Spinal cord (tissue), 10 donors: ENCODE data around the gene CSF2RB. TPM values are rescaled to one million over a fixed set of nuclear protein-coding genes. Genes with fewer than 3 reads are reported as not detected.

ENCODE experiments used
- DNase-seq, 6 donors: peaks; one replicate each; pipeline versions ENCODE4 v3.0.0 to v3.0.0-alpha.2; 2013 to 2015; ENCODE audit warnings: low spot score in 6 of 6, low read depth in 4 of 6
- H3K27ac ChIP-seq: one replicate; pipeline ENCODE4 v1.5.1; 2013; ENCODE audit warnings: low read depth, low read length, control low read depth
- H3K27me3 ChIP-seq: one replicate; pipeline ENCODE4 v1.6.1; 2013; ENCODE audit warnings: low read length; ENCODE audit not compliant: control insufficient read depth, insufficient read depth
- H3K36me3 ChIP-seq: one replicate; pipeline ENCODE4 v1.6.1; 2013; ENCODE audit warnings: low read length; ENCODE audit not compliant: control insufficient read depth, insufficient read depth
- H3K4me1 ChIP-seq: one replicate; pipeline ENCODE4 v1.6.1; 2013; ENCODE audit warnings: low read length; ENCODE audit not compliant: control insufficient read depth, insufficient read depth
- H3K4me3 ChIP-seq: one replicate; pipeline ENCODE4 v1.5.1; 2013; ENCODE audit warnings: low read depth, low read length, control low read depth
- H3K9me3 ChIP-seq: one replicate; pipeline ENCODE4 v1.6.1; 2013; ENCODE audit warnings: low read length; ENCODE audit not compliant: control insufficient read depth, insufficient read depth
- WGBS: methylation state at CpG from one replicate; pipeline ENCODE4 v1.1.5; 2013; ENCODE audit warnings: missing lambda C conversion rate; ENCODE audit not compliant: insufficient coverage; 5-methylcytosine and 5-hydroxymethylcytosine counted together
- polyA plus RNA-seq, 2 donors: library from polyadenylated mRNA; unstranded; fragments of 120-200 nt; gene quantifications; one replicate each; pipeline ENCODE4 v1.2.1, GENCODE V29; 2013; ENCODE audit not compliant: insufficient read length in 2 of 2
- total RNA-seq, 2 donors: library from RNA; depleted of rRNA in 1 of 2; stranded (reverse); fragments of 120-200 nt in 1 of 2; fragments of >200 nt in 1 of 2; gene quantifications; one replicate each; pipeline versions ENCODE4 v1.2.3 to v1.2.4, GENCODE V29; 2013 to 2014
- donor health status: healthy.

CSF2RB gene
- total and polyA plus RNA-seq, 4 donors, result 1.3 to 3.1 (median 1.8) TPM

DNA sequence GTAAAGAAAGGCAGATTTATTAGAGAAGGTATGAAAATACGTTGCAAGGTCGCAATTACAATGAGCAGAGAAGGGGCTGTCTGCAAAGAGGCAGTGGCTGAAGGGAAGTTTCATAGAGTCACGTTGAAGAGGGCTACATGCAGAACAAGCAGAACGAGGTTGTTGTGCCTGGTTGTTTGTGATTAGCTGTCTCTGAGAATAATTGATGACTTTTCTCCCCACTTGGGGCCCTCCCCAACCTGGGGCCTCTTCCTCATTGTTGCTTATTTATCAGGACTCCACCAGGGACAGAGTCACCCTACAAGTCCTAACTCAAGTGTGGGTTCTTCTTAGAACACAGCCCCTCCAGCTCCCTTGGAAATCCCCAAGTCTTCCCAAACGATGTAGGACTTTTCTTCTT is 29.1 kb downstream of the CSF2RB start:
- Histone ChIP-seq H3K27ac (no peak overlapping the region), H3K4me1 (no peaks in the 10 kb centered on the region), H3K9me3 (no peaks in the 10 kb centered on the region), H3K27me3 (no peaks in the 10 kb centered on the region), H3K36me3 (no peaks in the 10 kb centered on the region), H3K4me3 (no peak overlapping the region)
- WGBS, result 81% methylated on average over 3 of the region's 5 CpGs
- no peak for DNase-seq

DNA sequence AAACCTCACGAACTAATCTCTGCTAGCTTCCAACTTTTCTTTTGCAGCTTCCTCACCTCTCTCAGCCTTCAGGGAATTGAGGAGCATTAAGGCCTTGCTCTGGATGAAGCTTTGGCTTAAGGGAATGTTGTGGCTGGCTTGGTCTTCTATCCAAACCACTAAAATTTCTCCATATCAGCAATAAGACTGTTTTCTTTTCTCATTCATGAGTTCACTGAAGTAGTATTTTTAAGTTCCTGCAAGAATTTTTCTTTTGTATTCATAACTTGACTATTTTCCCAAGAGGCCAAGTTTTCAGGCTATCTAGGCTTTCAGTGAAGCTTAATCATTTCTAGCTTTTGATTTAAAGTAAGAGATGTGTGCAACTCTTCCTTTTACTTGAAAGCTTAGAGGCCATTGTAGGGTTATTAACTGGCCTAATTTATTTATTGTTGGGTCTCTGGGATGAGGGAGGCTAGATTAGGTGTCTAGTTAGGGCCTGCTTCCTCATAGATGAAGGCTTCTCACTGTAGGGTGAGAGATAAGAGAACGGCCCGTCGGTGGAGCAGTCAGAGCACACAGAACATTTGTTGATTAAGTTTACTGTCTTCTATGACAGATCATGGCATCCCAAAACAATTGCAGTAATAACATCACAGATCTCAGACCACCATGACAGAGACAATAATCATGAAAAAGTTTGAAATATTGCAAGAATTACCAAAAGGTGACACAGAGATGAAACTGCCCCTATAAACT is 33.2 kb downstream of the CSF2RB start:
- no peak for DNase-seq
- WGBS, result no CpG with 5 or more reads among the region's 4 CpGs
- no peaks in the 10 kb centered on the region for H3K27me3 ChIP-seq
- H3K4me1 ChIP-seq, result no peaks in the 10 kb centered on the region
- no peak overlapping the region for H3K4me3 ChIP-seq
- H3K9me3 ChIP-seq, result no peaks in the 10 kb centered on the region
- H3K27ac ChIP-seq, result no peak overlapping the region
- no peaks in the 10 kb centered on the region for H3K36me3 ChIP-seq

- Histone ChIP-seq H3K27me3 (no peaks in the 10 kb centered on the region), H3K4me3 (no peak overlapping the region), H3K36me3 (no peaks in the 10 kb centered on the region), H3K27ac (no peak overlapping the region), H3K9me3 (no peaks in the 10 kb centered on the region), H3K4me1 (no peaks in the 10 kb centered on the region)
- 95% methylated on average over 3 of the region's 9 CpGs for WGBS
- DNase-seq, result no peak
Measured at GRCh38 chr22:36948273-36949225, 35.1 kb downstream of the CSF2RB start.

DNA sequence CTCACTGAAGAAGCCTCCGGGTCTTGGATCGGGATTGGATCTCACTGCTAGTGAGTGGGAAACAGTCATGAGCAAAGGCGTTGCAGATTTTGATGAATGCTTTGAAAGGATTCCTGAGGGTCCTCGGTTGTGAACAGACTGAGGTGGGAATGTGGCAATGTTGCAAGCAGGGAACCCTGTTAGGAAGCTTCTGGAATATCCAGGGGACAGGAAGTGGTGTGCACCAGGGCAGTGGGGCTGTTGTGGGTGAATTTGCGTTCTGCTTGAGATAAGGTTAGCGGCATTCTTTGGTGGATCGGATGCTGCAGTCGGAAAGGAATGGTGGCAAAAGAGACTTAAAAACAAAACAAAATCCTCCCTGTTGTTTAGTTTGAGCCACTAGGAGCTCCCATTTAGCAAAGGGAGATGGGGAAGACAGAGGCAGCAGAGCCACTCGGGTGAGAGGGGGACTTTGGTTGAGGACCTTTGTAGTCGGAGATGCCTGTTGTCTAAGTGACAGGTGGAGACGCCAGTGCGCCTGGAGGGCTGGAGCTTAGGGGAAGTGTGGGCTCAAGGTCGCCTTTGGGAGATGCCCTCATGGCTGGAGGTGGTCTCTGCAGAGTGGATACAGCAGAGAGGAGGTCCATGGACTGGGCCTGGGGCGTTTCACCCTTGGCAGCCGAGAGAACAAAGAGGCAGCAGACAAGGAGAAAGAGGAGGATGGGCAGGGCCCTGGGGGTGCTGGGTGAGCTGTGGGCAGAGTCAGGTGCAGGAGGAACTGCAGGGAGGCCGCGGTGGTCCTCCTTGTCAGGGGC is 37.6 kb downstream of the CSF2RB start:
- Histone ChIP-seq H3K36me3 (no peaks in the 10 kb centered on the region), H3K27ac (no peak overlapping the region), H3K27me3 (no peaks in the 10 kb centered on the region), H3K4me3 (no peak overlapping the region), H3K9me3 (no peaks in the 10 kb centered on the region), H3K4me1 (no peaks in the 10 kb centered on the region)
- DNase-seq, result no peak
- 81% methylated on average over 12 of the region's 17 CpGs for WGBS

DNA sequence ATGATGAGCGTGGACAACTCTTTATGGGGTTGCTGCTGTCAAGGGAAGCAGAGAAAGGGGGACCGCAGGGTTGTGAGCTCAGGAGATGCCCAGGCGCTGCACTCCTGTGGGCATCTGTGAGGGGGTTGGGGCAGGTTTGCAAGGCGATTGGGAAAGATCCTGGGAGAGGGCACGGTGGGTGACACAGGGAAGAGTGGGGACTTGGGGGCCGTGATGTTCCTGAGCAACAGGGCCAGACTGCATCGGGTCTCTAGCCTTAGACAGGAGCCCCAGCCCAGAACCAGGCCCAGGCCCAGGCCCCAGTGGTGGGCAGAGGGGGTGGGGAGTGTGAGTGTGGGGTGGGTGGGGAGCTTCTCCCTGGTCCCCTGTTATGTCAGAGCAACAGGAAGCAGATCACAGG is 38.3 kb downstream of the CSF2RB start:
- WGBS, result 62% methylated on average over 7 of the region's 7 CpGs

GRCh38 chr22:36953239-36954080 is 40.0 kb downstream of the CSF2RB start:
- no peak for DNase-seq
- Histone ChIP-seq H3K27ac (no peak overlapping the region), H3K27me3 (no peaks in the 10 kb centered on the region), H3K36me3 (no peaks in the 10 kb centered on the region), H3K4me3 (no peak overlapping the region), H3K4me1 (no peaks in the 10 kb centered on the region), H3K9me3 (no peaks in the 10 kb centered on the region)
- 73% methylated on average over 11 of the region's 13 CpGs for WGBS

More for the DNA sequence above, 38.3 kb downstream of the CSF2RB start:
- DNase-seq, result no peak
- no peak overlapping the region for H3K27ac ChIP-seq
- no peaks in the 10 kb centered on the region for H3K27me3 ChIP-seq
- no peak overlapping the region for H3K4me3 ChIP-seq
- no peaks in the 10 kb centered on the region for H3K9me3 ChIP-seq
- no peaks in the 10 kb centered on the region for H3K4me1 ChIP-seq
- no peaks in the 10 kb centered on the region for H3K36me3 ChIP-seq

DNA sequence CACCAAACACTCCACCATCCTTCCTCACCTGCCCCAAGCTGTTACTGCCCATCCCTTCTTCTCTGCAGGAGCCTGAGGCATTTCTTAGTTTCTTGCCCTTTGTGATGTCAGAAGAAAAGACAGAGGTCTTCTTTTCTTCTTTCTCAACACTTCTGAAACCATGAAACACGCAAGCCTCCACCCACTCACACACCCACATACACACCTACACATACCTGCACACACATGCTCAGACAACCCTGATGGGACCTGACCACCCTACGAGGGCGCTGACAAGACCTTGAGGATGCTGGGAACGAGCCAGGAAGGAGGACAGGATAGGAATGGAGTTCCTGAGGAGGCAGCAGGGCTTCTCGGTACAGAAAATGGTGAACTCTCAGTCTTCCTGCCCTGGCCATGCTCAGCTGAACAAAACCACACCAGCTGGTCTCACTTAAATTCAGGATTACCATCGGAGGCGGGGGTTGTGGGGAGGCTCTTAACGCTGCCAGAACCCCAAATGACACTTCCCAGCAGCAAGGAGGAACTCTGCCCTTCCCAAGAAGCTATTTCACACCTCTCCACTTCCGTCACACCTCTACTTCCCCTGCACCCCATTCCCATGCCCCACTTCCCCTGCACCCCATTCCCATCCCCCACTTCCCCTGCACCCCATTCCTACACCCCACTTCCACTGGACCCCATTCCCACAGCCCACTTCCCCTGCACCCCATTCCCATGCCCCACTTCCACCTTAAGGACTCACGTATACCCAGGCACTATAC is 41.0 kb downstream of the CSF2RB start:
- Histone ChIP-seq H3K9me3 (no peaks in the 10 kb centered on the region), H3K36me3 (no peaks in the 10 kb centered on the region), H3K27ac (no peak overlapping the region), H3K4me1 (no peaks in the 10 kb centered on the region), H3K4me3 (no peak overlapping the region), H3K27me3 (no peaks in the 10 kb centered on the region)
- DNase-seq, result no peak
- WGBS, result 85% methylated on average over 5 of the region's 10 CpGs

DNA sequence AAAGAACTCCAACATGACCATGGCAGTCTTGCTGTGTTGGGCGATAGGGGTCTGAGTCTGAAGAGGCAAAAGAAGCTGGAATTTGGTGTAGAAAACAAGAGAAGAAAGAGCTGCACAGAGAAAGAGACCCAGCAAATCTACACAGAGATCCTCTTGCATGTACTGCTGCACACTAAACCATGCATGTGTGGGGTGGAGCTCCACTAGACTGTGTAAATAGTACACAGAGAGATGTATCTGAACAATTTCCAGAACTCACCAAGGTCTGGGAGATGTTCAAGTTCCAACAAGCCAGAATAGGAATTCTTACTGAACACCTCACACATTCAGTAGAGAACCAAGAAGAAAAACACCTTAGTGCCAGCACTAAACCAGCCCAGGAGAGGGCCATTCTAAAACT is 42.3 kb downstream of the CSF2RB start:
- WGBS, result 100% methylated on average over 1 of the region's 1 CpG
- Histone ChIP-seq H3K27ac (no peak overlapping the region), H3K27me3 (peaks cover 2% of the 10 kb centered on the region), H3K4me3 (no peak overlapping the region), H3K36me3 (no peaks in the 10 kb centered on the region), H3K9me3 (no peaks in the 10 kb centered on the region), H3K4me1 (no peaks in the 10 kb centered on the region)
- no peak for DNase-seq
